ENCODE measurements around the gene HSD17B8. TPM values are rescaled to one million over a fixed set of nuclear protein-coding genes. Genes with fewer than 3 reads are reported as not detected.

HSD17B8 gene
- total RNA-seq, 1 experiment from 2014 or later, result 1.5 TPM

GRCh38 chr6:33192671-33193602, 11.5 kb upstream of the HSD17B8 start:
- no peaks in the 10 kb centered on the region for H3K9me3 ChIP-seq (replicated peaks)
- H3K4me1 ChIP-seq, result peaks cover 18% of the 10 kb centered on the region
- peaks cover 25% of the 10 kb centered on the region for H3K36me3 ChIP-seq
- DNase-seq, result no peak
- peak overlapping the region; percentile 14; the same call in 1 of the 2 replicates for H3K4me3 ChIP-seq
- no peaks in the 10 kb centered on the region for H3K27me3 ChIP-seq
- peak overlapping the region; percentile 29; the same call in 1 of the 2 replicates for H3K27ac ChIP-seq

GRCh38 chr6:33193619-33194018, 10.8 kb upstream of the HSD17B8 start:
- Histone ChIP-seq H3K4me1 (peaks cover 18% of the 10 kb centered on the region), H3K4me3 (no peak overlapping the region), H3K27ac (no peak overlapping the region), H3K36me3 (peaks cover 25% of the 10 kb centered on the region), H3K9me3 (replicated peaks) (no peaks in the 10 kb centered on the region), H3K27me3 (no peaks in the 10 kb centered on the region)
- no peak for DNase-seq

- DNase-seq, result no peak
- Histone ChIP-seq H3K27ac (no peak overlapping the region), H3K4me1 (peaks cover 18% of the 10 kb centered on the region), H3K9me3 (replicated peaks) (no peaks in the 10 kb centered on the region), H3K36me3 (peaks cover 25% of the 10 kb centered on the region), H3K4me3 (no peak overlapping the region), H3K27me3 (no peaks in the 10 kb centered on the region)
Measured at GRCh38 chr6:33194431-33194979, 9.9 kb upstream of the HSD17B8 start.

- H3K36me3 ChIP-seq, result peaks cover 25% of the 10 kb centered on the region
- no peaks in the 10 kb centered on the region for H3K9me3 ChIP-seq (replicated peaks)
- no peak overlapping the region for H3K4me3 ChIP-seq
- peaks cover 18% of the 10 kb centered on the region for H3K4me1 ChIP-seq
- no peak overlapping the region for H3K27ac ChIP-seq
- H3K27me3 ChIP-seq, result no peaks in the 10 kb centered on the region
- DNase-seq, result no peak
Measured at GRCh38 chr6:33195304-33196165, 8.9 kb upstream of the HSD17B8 start.

GRCh38 chr6:33197431-33198048, 6.9 kb upstream of the HSD17B8 start:
- peak; percentile 61 to 82 for DNase-seq
- Histone ChIP-seq H3K36me3 (peaks cover 33% of the 10 kb centered on the region), H3K4me1 (peaks cover 10% of the 10 kb centered on the region), H3K4me3 (no peak overlapping the region), H3K27ac (no peak overlapping the region), H3K9me3 (replicated peaks) (no peaks in the 10 kb centered on the region), H3K27me3 (no peaks in the 10 kb centered on the region)

GRCh38 chr6:33198159-33198852, 6.1 kb upstream of the HSD17B8 start:
- H3K9me3 ChIP-seq (replicated peaks), result no peaks in the 10 kb centered on the region
- no peak overlapping the region for H3K27ac ChIP-seq
- H3K36me3 ChIP-seq, result peaks cover 40% of the 10 kb centered on the region
- DNase-seq, result no peak
- no peaks in the 10 kb centered on the region for H3K27me3 ChIP-seq
- H3K4me1 ChIP-seq, result peaks cover 6% of the 10 kb centered on the region
- no peak overlapping the region for H3K4me3 ChIP-seq

GRCh38 chr6:33198853-33199436, 5.5 kb upstream of the HSD17B8 start:
- no peak for DNase-seq
- H3K27ac ChIP-seq, result no peak overlapping the region
- H3K4me1 ChIP-seq, result peaks cover 6% of the 10 kb centered on the region
- peaks cover 47% of the 10 kb centered on the region for H3K36me3 ChIP-seq
- no peaks in the 10 kb centered on the region for H3K27me3 ChIP-seq
- H3K4me3 ChIP-seq, result no peak overlapping the region
- no peaks in the 10 kb centered on the region for H3K9me3 ChIP-seq (replicated peaks)

GRCh38 chr6:33199687-33200218, 4.7 kb upstream of the HSD17B8 start:
- H3K27me3 ChIP-seq, result no peaks in the 10 kb centered on the region
- peaks cover 43% of the 10 kb centered on the region for H3K36me3 ChIP-seq
- no peaks in the 10 kb centered on the region for H3K9me3 ChIP-seq (replicated peaks)
- peak overlapping the region; percentile 87 for H3K27ac ChIP-seq
- peaks cover 9% of the 10 kb centered on the region for H3K4me1 ChIP-seq
- peak in 1 of 2 experiments; percentile 73 for DNase-seq
- peak overlapping the region; percentile 81 for H3K4me3 ChIP-seq

GRCh38 chr6:33200219-33201146, 4.0 kb upstream of the HSD17B8 start, which contains the start of the genes RXRB and SLC39A7:
TSS of gene RXRB (minus strand) at chr6:33200665. CDS start at chr6:33200476, 189 bp downstream.
TSS of gene SLC39A7 (plus strand) at chr6:33200867. CDS start at chr6:33201246, 379 bp downstream.
- H3K4me3 ChIP-seq, result peak within 1 kb of the TSS; percentile 81
- peak; percentile 99 to 100 for DNase-seq
- peaks cover 9% of the 10 kb centered on the region for H3K4me1 ChIP-seq
- H3K9me3 ChIP-seq (replicated peaks), result no peaks in the 10 kb centered on the region
- peak within 1 kb of the TSS; percentile 87 for H3K27ac ChIP-seq
- H3K27me3 ChIP-seq, result no peaks in the 10 kb centered on the region
- peaks cover 36% of the 10 kb centered on the region for H3K36me3 ChIP-seq

GRCh38 chr6:33201147-33201545, 3.3 kb upstream of the HSD17B8 start:
- no peaks in the 10 kb centered on the region for H3K27me3 ChIP-seq
- H3K36me3 ChIP-seq, result peaks cover 31% of the 10 kb centered on the region
- DNase-seq, result no peak
- H3K4me3 ChIP-seq, result peak overlapping the region; percentile 81
- peak overlapping the region; percentile 87 for H3K27ac ChIP-seq
- peaks cover 9% of the 10 kb centered on the region for H3K4me1 ChIP-seq
- no peaks in the 10 kb centered on the region for H3K9me3 ChIP-seq (replicated peaks)

- Histone ChIP-seq H3K27ac (no peak overlapping the region), H3K27me3 (no peaks in the 10 kb centered on the region), H3K4me1 (peaks cover 14% of the 10 kb centered on the region)
Measured at GRCh38 chr6:33201935-33202334, 2.5 kb upstream of the HSD17B8 start.

GRCh38 chr6:33202799-33203198, 1.7 kb upstream of the HSD17B8 start:
- H3K4me1 ChIP-seq, result peaks cover 14% of the 10 kb centered on the region
- peaks cover 24% of the 10 kb centered on the region for H3K36me3 ChIP-seq
- no peaks in the 10 kb centered on the region for H3K9me3 ChIP-seq (replicated peaks)
- no peak overlapping the region for H3K4me3 ChIP-seq
- no peak for DNase-seq
- no peaks in the 10 kb centered on the region for H3K27me3 ChIP-seq
- no peak overlapping the region for H3K27ac ChIP-seq

More at GRCh38 chr6:33201935-33202334, 2.5 kb upstream of the HSD17B8 start:
- Histone ChIP-seq H3K36me3 (peaks cover 28% of the 10 kb centered on the region), H3K4me3 (peak overlapping the region; percentile 81), H3K9me3 (replicated peaks) (no peaks in the 10 kb centered on the region)
- no peak for DNase-seq

All from SJCRH30 (cell line).